Hepatocyte (in vitro differentiated cells): ENCODE results near the gene SLC16A7.

Source experiments
- EZH2 ChIP-seq: fragments of 200-600 bp; sonication (generic); IDR thresholded peaks from 2 replicates; pipeline ENCODE4 v1.6.1; 2016; ENCODE audit warnings: antibody characterized with exemption, mild to moderate bottlenecking, borderline replicate concordance
- TF ChIP-seq, protein P1 (sequence below): fragments of 200-600 bp; sonication (generic); IDR thresholded peaks from 2 replicates; pipeline ENCODE4 v1.5.1; 2016; ENCODE audit warnings: antibody characterized with exemption, mild to moderate bottlenecking; ENCODE audit not compliant: poor library complexity

DNA sequence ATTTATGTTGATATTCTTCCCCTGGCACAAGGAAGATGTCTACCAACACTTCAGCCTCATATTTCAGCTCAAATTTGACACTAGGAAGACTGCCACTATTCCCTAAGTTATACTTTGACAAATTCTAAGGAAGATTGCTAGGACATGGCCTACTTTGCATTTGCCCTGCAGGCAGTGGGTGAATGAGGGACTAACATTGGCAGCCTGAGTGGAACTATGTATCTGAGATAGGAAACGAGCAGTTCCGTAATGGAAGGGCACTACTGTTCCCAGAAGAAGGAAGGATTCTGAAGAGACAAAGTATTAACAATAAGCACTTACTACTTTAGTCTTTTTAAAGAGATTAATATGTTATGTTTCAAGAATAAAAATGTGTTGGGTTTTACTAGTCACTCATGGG is 115.1 kb downstream of the SLC16A7 start:
- TF ChIP-seq, protein P1, sequence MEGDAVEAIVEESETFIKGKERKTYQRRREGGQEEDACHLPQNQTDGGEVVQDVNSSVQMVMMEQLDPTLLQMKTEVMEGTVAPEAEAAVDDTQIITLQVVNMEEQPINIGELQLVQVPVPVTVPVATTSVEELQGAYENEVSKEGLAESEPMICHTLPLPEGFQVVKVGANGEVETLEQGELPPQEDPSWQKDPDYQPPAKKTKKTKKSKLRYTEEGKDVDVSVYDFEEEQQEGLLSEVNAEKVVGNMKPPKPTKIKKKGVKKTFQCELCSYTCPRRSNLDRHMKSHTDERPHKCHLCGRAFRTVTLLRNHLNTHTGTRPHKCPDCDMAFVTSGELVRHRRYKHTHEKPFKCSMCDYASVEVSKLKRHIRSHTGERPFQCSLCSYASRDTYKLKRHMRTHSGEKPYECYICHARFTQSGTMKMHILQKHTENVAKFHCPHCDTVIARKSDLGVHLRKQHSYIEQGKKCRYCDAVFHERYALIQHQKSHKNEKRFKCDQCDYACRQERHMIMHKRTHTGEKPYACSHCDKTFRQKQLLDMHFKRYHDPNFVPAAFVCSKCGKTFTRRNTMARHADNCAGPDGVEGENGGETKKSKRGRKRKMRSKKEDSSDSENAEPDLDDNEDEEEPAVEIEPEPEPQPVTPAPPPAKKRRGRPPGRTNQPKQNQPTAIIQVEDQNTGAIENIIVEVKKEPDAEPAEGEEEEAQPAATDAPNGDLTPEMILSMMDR, result no peak
- no peak for TF ChIP-seq EZH2
